ENCODE data around the gene HERC2. TPM values are rescaled to one million over a fixed set of nuclear protein-coding genes. Genes with fewer than 3 reads are reported as not detected.
"Not testable (repeated sequence)": the region's sequence is repeated elsewhere in the genome, so short reads cannot be mapped to it uniquely, and the experiment has no call there.

Gene HERC2
- total RNA-seq, 2 experiments from 2014 or later, result 28.1 to 30.3 TPM

DNA sequence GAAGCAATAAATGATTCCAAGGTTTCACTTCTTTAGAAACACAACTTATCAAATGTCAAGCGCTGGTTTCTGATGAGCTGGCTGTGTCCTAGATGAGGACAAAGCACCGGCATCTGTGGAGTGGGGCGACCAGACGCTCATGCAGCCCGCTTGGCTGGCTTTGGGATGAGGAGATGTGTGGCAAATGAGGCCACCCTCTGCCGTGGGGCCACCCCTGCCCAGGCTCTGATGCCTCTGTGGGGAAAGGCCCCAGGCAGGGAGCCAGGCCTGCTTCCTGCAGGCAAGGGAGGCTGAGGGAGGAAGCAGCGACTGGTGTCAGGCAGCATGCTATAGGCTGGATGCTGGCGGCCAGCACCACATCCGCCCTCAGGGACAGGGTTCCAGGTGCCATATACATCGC lies 102.9 kb downstream of the HERC2 start:
- H3K27me3 Mint-ChIP-seq, result no peaks in the 10 kb centered on the region
- no peak for DNase-seq
- H3K9me3 Mint-ChIP-seq, result no peaks in the 10 kb centered on the region
- H3K36me3 Mint-ChIP-seq, result peaks cover 5% of the 10 kb centered on the region
- H3K4me1 Mint-ChIP-seq, result no peaks in the 10 kb centered on the region
- no peak overlapping the region for H3K27ac Mint-ChIP-seq
- no peak overlapping the region for H3K4me3 Mint-ChIP-seq

DNA sequence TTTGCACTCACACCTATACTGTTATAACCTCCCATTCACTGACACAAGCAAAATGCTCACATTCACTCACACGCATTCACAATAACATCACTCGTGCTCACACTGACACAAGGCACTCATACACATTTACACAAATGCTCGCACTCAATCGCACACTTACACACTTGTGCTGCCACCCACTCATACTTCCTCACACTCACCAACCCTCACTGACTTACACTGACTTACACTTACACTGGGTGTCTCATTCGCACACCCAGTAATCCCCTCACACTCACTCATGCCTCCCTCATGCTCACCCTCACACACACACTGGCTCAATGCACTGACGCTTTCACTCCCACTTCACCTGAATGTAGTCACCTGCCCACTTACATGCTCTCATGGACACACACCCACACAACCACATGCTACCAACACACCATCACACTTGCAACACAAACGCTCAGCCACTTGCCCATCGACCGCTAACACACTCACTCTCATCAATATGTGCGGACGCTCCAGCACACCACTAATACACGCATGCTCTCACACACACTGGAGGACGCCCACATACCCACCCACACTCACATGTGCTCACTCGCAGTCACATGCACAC lies 104.9 kb downstream of the HERC2 start:
- H3K4me3 Mint-ChIP-seq, H3K4me1 Mint-ChIP-seq, H3K27ac Mint-ChIP-seq, H3K9me3 Mint-ChIP-seq, H3K36me3 Mint-ChIP-seq, DNase-seq, H3K27me3 Mint-ChIP-seq: not testable (repeated sequence)

GRCh38 chr15:28215521-28215920 lies 106.5 kb downstream of the HERC2 start:
- not testable (repeated sequence) for DNase-seq, H3K4me1 Mint-ChIP-seq, H3K27me3 Mint-ChIP-seq, H3K4me3 Mint-ChIP-seq, H3K9me3 Mint-ChIP-seq, H3K27ac Mint-ChIP-seq
- H3K36me3 Mint-ChIP-seq, result peaks cover 10% of the 10 kb centered on the region

GRCh38 chr15:28214006-28214790 lies 107.8 kb downstream of the HERC2 start:
- H3K36me3 Mint-ChIP-seq, H3K4me1 Mint-ChIP-seq, H3K27me3 Mint-ChIP-seq, H3K9me3 Mint-ChIP-seq, DNase-seq, H3K27ac Mint-ChIP-seq, H3K4me3 Mint-ChIP-seq: not testable (repeated sequence)

DNA sequence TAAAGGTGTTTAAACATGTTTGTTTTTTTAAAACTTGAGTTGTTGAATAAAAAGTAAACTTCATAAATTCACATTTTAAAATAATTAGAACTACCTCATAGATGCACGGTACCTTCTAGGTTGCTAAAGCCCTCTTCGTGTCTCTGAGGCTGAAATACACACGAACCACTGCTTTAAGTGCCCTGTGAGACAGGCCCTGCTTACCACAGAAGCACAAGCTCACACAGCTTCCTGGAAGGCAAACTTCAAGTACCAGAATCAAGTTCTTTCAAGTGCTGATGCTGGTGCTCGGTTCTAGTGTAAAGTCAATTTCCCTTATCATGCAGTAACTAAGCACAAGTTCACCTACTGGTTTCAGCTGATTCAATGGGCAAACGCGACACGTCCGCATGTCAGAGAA lies 108.6 kb downstream of the HERC2 start:
- H3K9me3 Mint-ChIP-seq, H3K4me3 Mint-ChIP-seq, H3K36me3 Mint-ChIP-seq, H3K27me3 Mint-ChIP-seq, H3K4me1 Mint-ChIP-seq, H3K27ac Mint-ChIP-seq, DNase-seq: not testable (repeated sequence)

GRCh38 chr15:28208583-28208982 lies 113.4 kb downstream of the HERC2 start:
- Mint-ChIP-seq H3K4me1 (no peaks in the 10 kb centered on the region), H3K9me3 (no peaks in the 10 kb centered on the region), H3K27me3 (no peaks in the 10 kb centered on the region), H3K27ac (no peak overlapping the region), H3K4me3 (no peak overlapping the region), H3K36me3 (peaks cover 7% of the 10 kb centered on the region)
- DNase-seq, result no peak

- H3K9me3 Mint-ChIP-seq, H3K4me3 Mint-ChIP-seq, DNase-seq, H3K4me1 Mint-ChIP-seq, H3K36me3 Mint-ChIP-seq, H3K27me3 Mint-ChIP-seq, H3K27ac Mint-ChIP-seq: not testable (repeated sequence)
These were observed 116.3 kb downstream of the HERC2 start for GRCh38 chr15:28205640-28206039.

DNA sequence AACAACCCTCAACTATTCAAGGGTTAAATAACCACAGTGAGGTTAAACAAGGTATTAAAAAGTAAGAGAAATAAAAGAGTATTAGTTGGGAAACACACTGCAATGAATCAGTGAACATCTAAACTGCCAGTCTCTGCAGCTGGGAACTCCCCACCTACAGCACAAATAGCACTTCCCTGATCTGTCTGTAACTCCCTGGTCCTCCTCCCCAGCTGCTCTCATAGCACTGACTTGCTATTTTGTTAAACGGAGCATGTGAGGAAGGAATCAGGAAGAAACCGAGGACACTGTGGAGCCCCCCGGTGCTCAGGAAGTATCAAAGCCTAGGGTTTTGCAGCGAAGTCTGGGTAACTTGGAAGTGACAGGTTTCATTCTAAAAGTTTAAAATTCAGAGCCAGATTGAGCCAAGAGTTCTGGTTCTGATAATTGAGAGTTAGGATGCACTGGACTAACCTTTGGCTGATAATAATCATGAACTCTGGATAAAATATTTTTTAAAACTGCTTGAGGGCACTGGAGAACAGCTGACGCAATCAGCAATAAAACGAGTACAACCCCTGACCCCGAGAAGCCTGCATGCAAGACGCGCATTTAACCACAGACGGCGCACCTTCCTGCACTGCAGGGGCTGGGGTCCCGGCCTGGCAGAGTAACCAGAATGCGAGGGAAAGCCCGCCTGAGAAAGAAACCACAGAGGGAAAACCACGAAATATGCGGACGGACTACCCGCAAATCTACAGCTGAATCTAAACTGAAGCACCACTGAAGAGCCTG lies 118.7 kb downstream of the HERC2 start:
- peaks cover 13% of the 10 kb centered on the region for H3K36me3 Mint-ChIP-seq
- not testable (repeated sequence) for H3K9me3 Mint-ChIP-seq, H3K4me1 Mint-ChIP-seq, H3K27ac Mint-ChIP-seq, H3K4me3 Mint-ChIP-seq, DNase-seq, H3K27me3 Mint-ChIP-seq

DNA sequence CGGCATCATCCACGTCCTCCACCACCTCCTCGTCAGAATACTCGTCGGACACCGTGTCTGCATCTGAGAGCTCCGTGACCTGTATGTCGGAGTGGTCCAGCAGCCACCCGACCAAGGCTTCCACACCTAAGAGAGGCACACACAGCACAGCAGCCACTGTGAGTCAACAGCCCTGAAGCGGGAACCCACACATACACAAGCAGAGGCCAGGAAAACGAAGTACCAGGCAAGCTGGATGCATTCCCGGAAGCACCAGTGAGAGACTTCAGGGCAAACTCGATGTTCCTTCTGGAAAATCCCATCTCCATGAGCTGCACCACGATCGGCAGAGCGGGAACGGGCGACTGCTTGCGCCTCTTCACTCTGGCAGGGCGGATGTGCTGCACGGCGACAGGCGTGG lies 119.9 kb downstream of the HERC2 start:
- H3K9me3 Mint-ChIP-seq, H3K27ac Mint-ChIP-seq, H3K4me3 Mint-ChIP-seq, H3K27me3 Mint-ChIP-seq, DNase-seq, H3K4me1 Mint-ChIP-seq: not testable (repeated sequence)
- peaks cover 17% of the 10 kb centered on the region for H3K36me3 Mint-ChIP-seq

GRCh38 chr15:28198215-28198614 lies 123.8 kb downstream of the HERC2 start:
- not testable (repeated sequence) for H3K9me3 Mint-ChIP-seq, H3K4me1 Mint-ChIP-seq, H3K27ac Mint-ChIP-seq, DNase-seq, H3K4me3 Mint-ChIP-seq, H3K27me3 Mint-ChIP-seq
- H3K36me3 Mint-ChIP-seq, result peaks cover 28% of the 10 kb centered on the region

DNA sequence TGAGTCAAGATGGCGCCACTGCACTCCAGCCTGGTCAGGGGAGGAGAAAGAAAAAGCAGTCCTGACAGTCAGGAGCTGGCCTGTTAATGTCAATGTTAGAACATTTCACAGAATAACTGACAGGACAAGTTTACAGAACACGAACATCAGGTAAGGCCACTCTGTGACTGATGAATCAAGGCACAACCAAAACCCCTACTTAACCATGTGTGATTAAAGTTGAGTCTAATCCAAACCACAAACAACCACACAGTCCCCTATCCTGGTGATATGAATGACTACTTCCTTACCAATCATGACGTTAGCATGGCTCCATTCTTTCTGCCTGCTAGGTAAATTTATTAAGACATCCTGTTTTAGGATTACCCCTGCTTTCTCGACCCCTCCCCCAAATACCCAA lies 124.3 kb downstream of the HERC2 start:
- not testable (repeated sequence) for H3K27me3 Mint-ChIP-seq, DNase-seq
- H3K36me3 Mint-ChIP-seq, result peaks cover 28% of the 10 kb centered on the region

DNA sequence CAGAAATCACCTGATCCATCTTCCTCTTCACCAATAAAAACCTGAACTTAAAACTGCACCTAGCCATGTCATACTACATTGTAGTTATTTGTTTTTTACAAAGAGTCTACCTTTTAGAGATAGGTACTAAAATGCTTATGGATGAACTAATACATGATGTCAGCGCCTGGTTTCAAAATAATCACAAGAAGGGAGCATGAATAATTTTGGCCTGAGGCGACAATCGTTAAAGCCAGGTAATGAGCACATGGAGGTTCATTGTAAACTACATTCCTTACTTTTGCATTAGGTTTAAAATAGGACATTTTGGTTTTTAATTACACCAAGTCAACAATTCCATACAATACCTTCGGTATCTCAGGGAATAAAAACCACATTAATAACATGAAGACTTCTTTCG lies 125.4 kb downstream of the HERC2 start:
- H3K27ac Mint-ChIP-seq, H3K4me3 Mint-ChIP-seq, H3K9me3 Mint-ChIP-seq, H3K4me1 Mint-ChIP-seq, H3K27me3 Mint-ChIP-seq, DNase-seq: not testable (repeated sequence)
- peaks cover 28% of the 10 kb centered on the region for H3K36me3 Mint-ChIP-seq

More for the DNA sequence above, 124.3 kb downstream of the HERC2 start:
- H3K27ac Mint-ChIP-seq, H3K9me3 Mint-ChIP-seq, H3K4me3 Mint-ChIP-seq, H3K4me1 Mint-ChIP-seq: not testable (repeated sequence)

DNA sequence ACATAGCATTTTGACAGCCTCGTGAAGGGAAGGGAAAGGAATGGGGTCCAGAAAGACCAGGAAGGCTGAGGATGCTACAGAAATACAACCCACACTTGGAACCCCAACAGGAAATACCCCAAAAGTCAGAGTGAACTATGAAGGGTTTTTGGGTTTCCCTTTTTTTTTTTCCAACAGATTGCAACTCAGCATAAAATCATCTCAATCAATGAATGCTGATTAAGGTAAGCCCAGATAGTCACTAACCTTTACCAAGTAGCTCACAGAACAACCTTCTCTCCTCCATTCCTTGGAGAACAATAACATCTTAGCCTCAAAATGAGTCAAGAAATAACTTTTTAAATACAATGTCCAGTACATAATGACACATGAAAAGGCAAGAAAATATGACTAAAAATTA lies 129.2 kb downstream of the HERC2 start:
- Mint-ChIP-seq H3K36me3 (peaks cover 20% of the 10 kb centered on the region), H3K27ac (no peak overlapping the region), H3K4me1 (no peaks in the 10 kb centered on the region), H3K27me3 (no peaks in the 10 kb centered on the region), H3K9me3 (no peaks in the 10 kb centered on the region), H3K4me3 (no peak overlapping the region)
- DNase-seq, result no peak

DNA sequence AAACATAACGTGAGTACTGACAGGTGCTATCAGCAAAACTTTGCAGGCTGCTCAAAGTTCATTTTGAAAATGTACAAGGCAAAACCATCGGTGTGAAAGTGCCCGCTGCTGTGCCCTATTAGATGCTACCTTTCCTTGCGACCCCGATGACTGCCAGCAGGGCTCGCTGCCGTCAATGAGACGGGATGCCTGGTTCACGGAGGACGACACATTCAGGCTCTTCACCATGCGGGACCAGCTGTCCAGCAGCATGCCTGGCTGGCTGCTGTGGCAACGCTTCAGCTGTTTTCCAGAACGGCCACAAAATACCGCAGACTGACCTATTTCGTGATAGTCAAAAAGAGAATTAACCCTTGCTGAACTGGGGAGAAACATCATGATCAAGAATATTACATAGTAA lies 130.1 kb downstream of the HERC2 start:
- Mint-ChIP-seq H3K4me3 (no peak overlapping the region), H3K27me3 (no peaks in the 10 kb centered on the region), H3K27ac (no peak overlapping the region), H3K36me3 (peaks cover 22% of the 10 kb centered on the region), H3K4me1 (no peaks in the 10 kb centered on the region), H3K9me3 (no peaks in the 10 kb centered on the region)
- DNase-seq, result no peak

GRCh38 chr15:28190391-28191174 lies 131.4 kb downstream of the HERC2 start:
- DNase-seq, result no peak
- Mint-ChIP-seq H3K4me1 (no peaks in the 10 kb centered on the region), H3K36me3 (peaks cover 16% of the 10 kb centered on the region), H3K27ac (no peak overlapping the region), H3K9me3 (no peaks in the 10 kb centered on the region), H3K27me3 (no peaks in the 10 kb centered on the region), H3K4me3 (no peak overlapping the region)
